Ureter (tissue), 1 donor: Measurements from ENCODE around the gene MKNK1. TPM values are rescaled to one million over a fixed set of nuclear protein-coding genes. Genes with fewer than 3 reads are reported as not detected.

Source experiments
- DNase-seq: peaks from one replicate; pipeline ENCODE4 v3.0.0-alpha.2; 2020; ENCODE audit warnings: low spot score
- total RNA-seq: library from RNA; stranded (reverse); gene quantifications from one replicate; pipeline ENCODE4 v1.2.4, GENCODE V29; 2023
- donor health status: DM: yes; HTN: yes; CAD: no.

Gene MKNK1
- total RNA-seq, 1 donor from 2014 or later: 66.9 TPM

GRCh38 chr1:46596036-46596435 is 8.0 kb downstream of the MKNK1 start:
- no peak for DNase-seq

DNA sequence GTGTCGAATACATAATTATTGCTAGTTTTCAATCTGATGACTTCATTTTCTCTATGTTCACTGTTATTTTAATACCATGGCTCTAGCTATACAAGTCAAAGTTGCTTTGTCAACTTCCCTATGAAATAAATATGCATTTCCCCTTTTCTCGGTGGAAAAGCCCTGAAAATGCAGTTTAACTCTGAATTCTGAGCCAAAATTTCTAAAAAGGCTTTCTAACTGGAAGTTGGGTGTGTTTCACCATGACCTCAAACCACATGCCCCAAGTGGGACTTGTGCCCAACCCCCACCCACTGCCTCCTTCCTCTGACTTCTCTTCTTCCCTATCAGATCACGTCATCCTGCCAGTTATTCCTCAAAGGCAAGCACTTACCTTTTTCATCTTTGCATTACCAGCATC is 8.9 kb downstream of the MKNK1 start:
- no peak for DNase-seq

DNA sequence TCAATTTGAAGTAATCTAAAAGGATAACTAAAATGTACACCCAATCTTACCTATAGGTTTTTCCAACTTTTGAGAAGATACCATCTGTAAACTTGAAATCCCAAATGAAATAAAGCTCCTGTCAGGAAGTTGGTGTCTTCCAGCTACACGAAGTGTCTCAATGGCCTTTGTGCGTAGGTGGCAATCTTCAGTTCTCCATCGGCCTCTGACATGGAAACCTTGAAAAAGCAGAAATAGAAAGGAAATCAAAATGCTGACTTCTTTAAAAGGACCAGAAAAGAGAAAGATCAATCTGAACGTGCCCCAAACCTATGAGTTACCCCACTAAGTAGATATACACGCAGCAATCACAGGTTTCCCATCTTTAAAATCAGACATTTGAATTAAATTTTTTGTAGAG is 10.0 kb downstream of the MKNK1 start:
- DNase-seq: no peak

DNA sequence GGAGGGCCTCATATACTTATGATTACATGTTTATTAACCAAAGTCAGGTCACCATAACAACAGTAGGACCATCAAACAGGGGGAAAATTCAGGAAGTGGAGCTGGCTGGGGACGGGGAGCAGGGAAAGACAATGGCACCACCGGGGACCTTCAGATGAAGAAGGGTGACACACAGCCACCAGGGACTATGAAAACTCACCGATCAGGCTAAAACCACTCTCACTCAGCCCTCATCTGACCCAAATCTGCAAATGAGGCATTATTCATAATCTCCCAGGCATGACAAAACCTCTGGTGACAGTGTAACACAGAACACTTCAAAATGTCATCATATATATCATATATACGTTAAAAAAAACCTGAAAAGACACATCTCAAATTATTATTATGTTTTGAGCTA is 11.2 kb downstream of the MKNK1 start:
- no peak for DNase-seq

- no peak for DNase-seq
These were observed 14.5 kb downstream of the MKNK1 start for GRCh38 chr1:46589529-46589928.

DNA sequence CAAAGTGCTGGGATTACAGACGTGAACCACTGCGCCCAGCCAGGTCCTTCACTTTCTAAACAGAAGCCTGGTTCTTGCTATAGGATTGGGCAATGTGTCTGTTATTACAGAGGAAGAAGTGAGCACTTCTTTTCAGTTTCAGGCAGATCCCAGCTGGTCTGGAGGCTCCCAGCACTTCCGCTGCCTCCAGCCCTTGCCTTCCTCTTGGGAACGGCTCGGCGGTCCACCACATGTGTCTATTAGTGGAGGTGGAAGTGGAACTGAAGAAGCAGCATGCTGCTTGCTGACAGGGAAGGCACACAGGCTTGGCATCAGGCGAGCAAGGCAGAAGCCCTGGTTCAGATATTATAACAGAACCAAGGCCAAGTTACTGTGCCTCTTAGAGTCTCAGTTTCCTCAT is 17.0 kb downstream of the MKNK1 start:
- no peak for DNase-seq

- DNase-seq: no peak
These were observed 18.6 kb downstream of the MKNK1 start for GRCh38 chr1:46585312-46585938.

- DNase-seq: no peak
These were observed 20.6 kb downstream of the MKNK1 start for GRCh38 chr1:46583494-46583893.

DNA sequence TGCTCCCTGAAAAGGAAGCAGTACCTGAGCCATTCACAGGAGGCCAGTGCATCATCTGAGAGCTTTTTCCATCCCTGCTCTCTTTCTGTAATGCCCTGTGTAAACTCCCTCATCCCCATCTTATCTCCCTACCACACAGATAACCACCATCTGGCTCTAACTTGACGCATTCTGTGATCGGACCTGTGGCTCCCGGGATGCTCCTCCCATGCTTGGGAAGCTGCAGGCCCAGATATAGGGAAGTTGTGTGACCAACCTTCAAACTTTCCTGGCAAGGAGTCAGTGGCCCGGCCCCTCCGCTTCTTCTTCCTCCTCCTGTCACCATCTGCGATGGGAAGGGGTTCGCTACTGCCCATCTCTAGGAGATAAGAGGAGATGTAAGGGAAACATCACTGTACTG is 21.1 kb downstream of the MKNK1 start:
- DNase-seq: no peak

DNA sequence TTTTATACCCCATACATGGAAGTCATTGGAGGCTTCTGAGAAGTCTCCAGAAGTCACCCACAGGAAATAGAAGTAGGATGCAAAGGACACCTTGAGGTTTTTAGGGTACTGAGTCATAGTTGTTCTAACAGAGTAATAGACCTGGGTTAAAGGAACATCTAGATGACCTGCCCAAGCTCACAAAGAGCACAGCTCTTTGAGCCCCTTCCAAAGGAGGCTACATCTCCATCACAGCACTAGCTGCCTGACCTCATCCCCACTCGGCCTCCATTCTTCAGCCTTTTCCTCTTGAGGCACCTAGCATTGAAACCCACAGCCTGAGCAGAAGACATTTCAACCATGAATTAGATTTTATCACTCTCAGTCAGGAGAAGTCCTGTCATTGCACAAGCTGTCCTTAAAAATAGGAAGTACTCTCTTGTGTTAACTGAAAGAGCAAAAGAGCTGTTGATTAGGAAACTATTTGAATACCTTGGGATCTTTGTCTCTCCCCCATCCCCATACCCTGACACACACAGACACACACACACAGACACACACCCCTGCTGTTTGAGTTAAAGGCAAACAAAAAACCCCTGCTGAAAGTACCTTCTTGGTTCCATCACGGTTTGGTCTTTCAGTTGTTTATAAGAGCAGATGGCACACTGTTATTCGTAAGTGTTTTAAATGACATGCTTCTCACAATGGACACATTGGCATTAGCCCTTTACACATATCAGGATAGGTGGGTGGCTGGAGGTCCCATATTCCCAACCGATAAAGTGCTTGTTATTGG is 22.2 kb downstream of the MKNK1 start:
- DNase-seq: no peak

GRCh38 chr1:46580140-46580903 is 23.7 kb downstream of the MKNK1 start:
- no peak for DNase-seq

- no peak for DNase-seq
These were observed 26.4 kb downstream of the MKNK1 start for GRCh38 chr1:46577671-46578070.

DNA sequence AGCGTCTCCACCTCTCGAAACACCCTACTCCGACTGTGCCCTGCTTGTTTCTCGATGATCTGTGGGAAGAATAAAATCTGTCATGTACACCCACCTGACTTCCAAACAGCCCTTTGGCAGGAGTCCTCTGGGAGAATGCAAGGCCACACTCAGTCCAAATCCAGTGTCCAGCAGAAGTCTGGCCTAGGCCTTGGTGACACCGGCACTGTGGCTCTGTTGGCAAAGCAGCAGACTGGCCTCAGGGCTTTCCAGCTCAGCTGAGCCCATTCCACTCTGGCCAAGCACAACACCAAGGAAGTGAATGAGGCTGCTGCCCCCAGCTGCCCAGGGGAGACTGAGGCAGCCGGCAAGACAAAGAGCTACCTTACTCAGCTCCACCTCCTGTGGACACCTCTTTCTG is 27.5 kb downstream of the MKNK1 start:
- DNase-seq: no peak

GRCh38 chr1:46575778-46576177 is 28.3 kb downstream of the MKNK1 start:
- DNase-seq: no peak

DNA sequence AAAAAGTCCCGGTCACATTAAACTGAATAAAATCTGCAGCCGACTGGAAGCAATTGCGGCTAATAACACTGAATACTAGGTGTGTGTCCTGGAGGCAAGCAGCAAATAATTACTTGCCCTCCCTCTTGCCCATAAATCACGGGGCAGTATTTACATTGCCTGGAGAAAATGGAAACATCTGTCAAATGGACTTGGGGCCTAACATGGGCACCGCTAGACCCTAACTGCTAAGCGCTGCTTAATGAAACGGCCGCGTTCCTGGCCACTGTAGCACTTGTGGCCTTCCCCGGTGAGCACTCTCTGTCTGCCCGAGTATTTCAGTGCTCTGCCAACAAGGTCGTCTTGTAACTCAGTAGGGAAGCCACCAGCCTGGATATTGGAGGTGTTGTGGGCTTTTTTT is 28.8 kb downstream of the MKNK1 start:
- DNase-seq: no peak

DNA sequence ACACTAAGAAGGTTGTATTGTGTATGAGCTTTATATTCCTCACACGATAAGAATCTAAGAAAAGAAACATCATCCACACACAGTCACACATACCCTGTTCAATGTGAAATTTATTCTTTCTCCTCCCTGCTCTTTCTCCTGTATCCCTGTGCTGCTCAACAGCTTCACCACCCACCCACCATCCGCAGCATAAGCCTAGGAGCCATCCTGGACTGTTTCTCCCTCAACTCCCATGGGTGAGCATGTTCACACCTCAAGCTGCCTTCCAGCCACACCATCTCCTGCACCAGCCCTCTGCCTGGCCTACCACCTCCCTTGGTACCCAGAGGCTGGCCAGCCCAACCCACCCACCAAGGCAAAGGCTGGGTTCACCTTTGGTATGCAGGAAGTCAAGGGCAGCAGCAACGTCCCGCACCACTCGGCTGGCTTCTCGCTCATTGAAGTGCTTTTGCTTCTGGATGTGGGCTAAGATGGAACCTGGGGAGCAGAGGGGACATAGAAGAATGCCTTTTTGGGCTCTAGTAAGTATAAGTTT is 32.3 kb downstream of the MKNK1 start:
- no peak for DNase-seq

DNA sequence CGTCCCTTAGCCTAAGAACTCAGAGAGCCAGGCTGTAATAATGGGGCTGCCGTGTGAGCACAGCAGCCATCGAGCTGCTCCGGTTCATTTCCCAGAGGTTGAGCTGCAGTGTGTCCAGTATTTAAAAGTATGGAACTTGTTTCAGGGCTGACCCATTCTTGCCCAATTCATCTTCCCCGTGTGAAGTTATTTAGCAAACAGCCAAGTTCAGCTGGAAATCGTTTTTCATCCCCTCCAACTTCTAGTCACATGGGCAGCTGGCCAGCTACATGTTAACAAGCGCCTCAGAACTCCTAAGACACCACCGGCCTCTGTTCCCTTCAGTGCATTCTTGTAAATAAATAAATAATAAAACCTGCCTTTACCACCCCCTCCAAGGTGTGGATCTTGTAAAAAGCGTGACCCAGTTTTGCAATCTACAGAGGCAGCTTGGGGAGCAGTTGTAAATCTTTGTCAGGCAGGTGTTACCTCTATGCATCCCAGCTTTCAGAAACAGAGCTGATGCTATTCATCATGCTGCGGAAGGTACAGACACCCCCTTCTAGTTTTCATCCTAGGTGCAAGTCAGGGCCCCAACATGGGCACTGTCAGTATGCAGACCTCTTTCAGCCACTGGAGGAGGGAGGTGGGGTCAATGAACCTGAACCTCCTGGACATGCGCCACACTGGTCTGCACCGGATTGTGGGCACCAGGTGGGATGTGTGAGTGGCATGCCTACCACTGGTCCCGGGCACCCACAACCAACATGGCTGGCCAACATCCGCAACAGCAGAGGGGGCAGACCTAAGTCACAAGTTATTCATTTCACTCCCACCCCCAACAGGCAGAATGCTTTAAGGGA is 34.0 kb downstream of the MKNK1 start:
- no peak for DNase-seq

GRCh38 chr1:46569116-46569515 is 35.0 kb downstream of the MKNK1 start:
- no peak for DNase-seq

DNA sequence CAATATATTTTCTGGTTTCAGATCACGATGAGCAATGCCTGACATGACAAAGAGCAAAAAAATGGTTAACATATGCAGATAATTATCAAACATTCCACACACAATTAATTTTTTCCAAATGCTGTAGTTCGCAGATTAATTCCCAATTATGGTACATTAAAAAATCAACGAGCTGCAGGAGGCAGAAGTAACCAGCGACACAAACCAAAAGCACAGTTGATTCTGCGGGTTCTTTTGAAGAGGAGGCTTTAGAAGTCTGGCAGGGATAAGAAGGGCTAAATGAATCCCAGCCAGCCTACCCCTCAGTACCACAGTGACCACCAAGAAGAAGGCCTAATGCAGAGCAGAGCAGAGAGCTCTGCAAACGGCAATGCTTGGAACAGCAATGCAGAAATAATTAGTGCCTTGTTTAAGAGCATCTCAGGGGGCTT is 35.6 kb downstream of the MKNK1 start:
- no peak for DNase-seq

DNA sequence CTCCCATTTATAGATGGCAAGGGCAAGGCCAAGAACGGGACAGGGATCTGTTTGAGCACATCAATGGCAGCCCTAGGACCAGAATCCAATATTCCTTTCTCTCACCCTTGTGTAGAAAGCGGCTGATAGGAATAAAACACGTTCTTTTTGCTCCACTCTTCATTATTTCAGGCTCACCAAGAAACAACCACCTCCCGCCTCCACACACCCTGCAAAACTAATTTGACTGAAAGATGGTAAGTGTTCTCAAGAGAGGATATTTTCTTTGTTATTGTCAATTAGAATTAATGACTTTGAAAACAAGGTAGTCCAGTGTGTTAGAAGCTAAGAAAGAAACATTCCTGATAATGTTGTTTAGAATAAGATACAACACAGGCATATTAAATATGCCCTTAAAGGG is 40.7 kb downstream of the MKNK1 start:
- DNase-seq: no peak

DNA sequence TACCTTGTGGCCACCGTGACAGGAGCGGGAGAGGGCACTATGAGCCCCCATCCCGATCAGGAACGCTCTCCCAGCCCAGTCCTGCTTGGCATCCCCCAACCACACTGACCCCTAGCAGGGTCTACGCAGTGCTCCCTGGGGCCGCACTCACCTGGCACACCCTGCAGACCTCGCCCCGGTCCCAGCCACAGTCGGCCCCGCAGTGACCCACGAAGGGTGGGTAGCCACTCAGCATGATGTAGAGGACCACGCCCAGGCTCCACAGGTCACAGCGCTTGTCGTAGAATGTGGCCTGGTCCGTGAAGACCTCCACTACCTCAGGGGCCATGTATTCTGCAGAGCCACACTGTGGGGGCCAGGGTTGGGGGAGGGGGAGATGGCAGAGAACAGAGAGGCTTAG is 41.6 kb downstream of the MKNK1 start:
- no peak for DNase-seq

DNA sequence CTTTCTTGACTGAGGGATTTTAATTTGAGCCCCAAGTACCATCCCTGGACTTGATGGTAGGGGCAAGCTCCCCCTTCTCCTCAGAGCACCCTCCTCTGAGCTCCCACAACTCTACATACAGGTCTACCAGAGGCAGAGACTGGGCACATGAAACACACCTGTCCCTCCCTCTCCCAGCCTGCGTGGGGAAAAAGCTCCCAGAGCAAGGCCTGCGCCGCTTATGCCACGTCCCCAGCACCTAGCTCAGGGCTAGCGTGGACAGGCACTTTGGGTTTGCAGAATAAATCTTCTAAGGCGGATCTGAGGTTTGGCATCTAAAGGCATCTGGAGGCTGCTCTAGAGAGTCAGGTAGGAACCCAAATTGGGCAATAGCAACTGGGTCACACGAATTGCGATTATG is 45.1 kb downstream of the MKNK1 start:
- DNase-seq: no peak
